Muscle layer of colon (tissue), 2 donors: ENCODE data around the gene LLCFC1.

Source experiments
- H3K27ac ChIP-seq: one replicate; pipeline ENCODE4 v1.7.0; 2013; ENCODE audit warnings: low read depth, mild to moderate bottlenecking, low read length, moderate library complexity
- H3K27me3 ChIP-seq, 2 donors: one replicate each; pipeline ENCODE4 v1.7.0; 2013; ENCODE audit warnings: low read length in 2 of 2, mild to moderate bottlenecking in 2 of 2; ENCODE audit not compliant: insufficient read depth in 2 of 2, control insufficient read depth in 1 of 2
- H3K36me3 ChIP-seq: one replicate; pipeline ENCODE4 v1.7.0; 2013; ENCODE audit warnings: mild to moderate bottlenecking, low read length; ENCODE audit not compliant: insufficient read depth
- H3K4me1 ChIP-seq: one replicate; pipeline ENCODE4 v1.7.0; 2013; ENCODE audit warnings: mild to moderate bottlenecking, low read length; ENCODE audit not compliant: insufficient read depth
- H3K4me3 ChIP-seq, 2 donors: one replicate each; pipeline ENCODE4 v1.7.0; 2013; ENCODE audit warnings: low read length in 2 of 2, low read depth in 1 of 2, mild to moderate bottlenecking in 1 of 2, moderate library complexity in 1 of 2
- H3K9ac ChIP-seq: one replicate; pipeline ENCODE4 v1.7.0; 2013; ENCODE audit warnings: low read length
- H3K9me3 ChIP-seq: one replicate; pipeline ENCODE4 v1.7.0; 2013; ENCODE audit warnings: mild to moderate bottlenecking, low read length
- donor health status: abdominal sarcoma.
- donor health status: Adenocarcinoma of cecum.

Gene LLCFC1

DNA sequence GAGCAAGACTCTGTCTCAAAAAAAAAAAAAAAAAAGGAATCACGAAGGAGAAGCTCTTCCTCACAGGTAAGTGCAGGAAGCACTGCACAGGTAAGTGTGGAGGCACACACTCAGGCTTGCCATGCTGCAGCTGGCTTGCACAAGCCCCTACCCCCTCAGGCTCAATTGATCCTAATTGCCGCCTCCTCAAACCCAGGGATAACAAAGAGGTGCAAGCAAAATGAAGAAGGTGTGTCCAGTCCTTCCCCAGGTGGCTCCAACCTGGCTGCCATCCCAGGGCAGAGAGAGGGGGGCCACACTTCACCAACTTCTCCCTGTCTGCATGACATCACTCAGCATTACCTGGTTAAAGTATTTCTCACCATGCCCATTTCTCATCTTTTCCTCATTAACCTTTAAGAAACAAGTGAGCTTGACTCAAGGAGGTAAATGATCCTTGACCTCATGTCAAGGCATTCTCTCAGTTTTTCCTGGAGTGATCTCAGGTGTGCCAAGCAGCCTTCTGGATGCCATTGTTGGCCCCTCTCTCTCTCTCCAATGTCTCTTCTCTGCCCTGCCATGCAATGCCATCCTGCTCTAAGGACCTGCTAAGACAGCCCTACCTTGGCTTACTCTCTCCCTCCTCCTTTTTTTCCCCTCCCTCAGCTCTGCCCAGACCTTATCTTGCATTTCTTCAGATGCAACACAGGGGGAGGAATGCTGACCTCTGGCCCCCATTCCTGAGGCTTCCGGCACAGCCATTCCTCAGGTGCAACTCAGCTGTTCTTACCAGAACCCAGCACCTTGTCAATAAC lies 40.7 kb upstream of the LLCFC1 start:
- Histone ChIP-seq H3K27me3 (no peaks in the 10 kb centered on the region), H3K27ac (no peak overlapping the region), H3K9me3 (no peaks in the 10 kb centered on the region), H3K4me1 (no peaks in the 10 kb centered on the region), H3K4me3 (no peak overlapping the region), H3K36me3 (no peaks in the 10 kb centered on the region), H3K9ac (no peak overlapping the region)

DNA sequence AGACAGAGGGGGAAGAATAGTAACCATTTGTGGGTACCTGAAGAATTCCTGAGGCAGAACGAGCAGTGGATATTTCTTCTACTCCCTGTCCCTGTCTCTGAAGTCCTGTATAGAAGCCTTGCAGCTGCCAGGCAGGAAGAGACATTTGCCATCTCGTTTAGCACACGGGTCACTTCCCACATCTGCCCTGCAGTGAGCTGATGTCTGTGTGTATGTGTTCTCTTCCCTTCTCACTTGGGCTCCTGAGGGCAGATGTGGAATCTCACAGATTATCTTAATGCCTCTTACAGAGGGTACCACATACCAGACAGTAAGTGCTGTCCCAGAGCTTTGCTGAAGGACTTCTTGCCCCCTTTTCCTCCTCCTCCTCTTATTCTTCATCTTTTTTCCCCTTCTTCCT lies 39.6 kb upstream of the LLCFC1 start:
- H3K27ac ChIP-seq, result no peak overlapping the region
- no peaks in the 10 kb centered on the region for H3K36me3 ChIP-seq

DNA sequence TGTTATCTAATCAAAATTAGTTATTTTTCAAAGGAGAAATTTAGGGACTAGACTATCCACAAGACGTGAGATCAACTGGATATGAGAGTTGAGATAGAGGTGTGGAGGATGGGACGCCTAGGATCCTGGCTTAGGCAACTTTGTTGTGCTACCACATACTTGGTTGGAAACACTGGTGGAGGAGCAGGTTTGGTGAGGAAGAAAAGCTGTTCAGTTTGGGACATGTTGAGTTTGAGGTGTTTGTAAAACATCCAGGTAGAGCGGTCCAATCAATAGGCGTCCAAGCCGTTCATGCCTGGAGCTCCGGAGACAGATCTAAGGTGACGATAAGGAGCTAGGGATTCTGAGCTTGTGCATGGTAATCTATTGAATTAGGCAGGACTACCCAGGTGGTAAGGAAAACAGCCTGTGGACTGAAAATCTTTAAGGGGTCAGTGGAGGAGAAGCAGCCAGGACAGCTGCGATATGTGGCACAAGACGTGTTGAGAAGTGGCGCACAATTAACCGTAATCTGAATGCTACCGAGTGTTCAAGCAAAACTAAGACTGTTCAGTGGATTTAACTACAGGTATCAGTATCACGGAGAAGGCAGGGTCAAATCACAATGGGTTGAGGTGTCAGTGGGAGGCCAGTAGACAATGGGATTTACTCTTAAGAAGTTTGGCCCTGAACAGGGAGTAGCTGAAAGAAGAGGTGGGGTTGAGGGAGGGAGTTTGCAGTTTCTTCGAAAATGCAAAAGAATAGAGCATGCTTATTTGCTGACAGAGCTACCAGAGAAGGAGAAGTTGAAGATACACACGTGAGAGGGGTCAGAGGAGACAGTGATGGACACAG lies 37.6 kb upstream of the LLCFC1 start:
- no peaks in the 10 kb centered on the region for H3K9me3 ChIP-seq
- no peaks in the 10 kb centered on the region for H3K4me1 ChIP-seq
- no peaks in the 10 kb centered on the region for H3K27me3 ChIP-seq
- H3K9ac ChIP-seq, result no peak overlapping the region
- no peak overlapping the region for H3K27ac ChIP-seq
- H3K36me3 ChIP-seq, result no peaks in the 10 kb centered on the region
- no peak overlapping the region for H3K4me3 ChIP-seq

More for the DNA sequence above, 39.6 kb upstream of the LLCFC1 start:
- no peak overlapping the region for H3K9ac ChIP-seq
- H3K9me3 ChIP-seq, result no peaks in the 10 kb centered on the region
- H3K4me1 ChIP-seq, result no peaks in the 10 kb centered on the region
- H3K4me3 ChIP-seq, result no peak overlapping the region
- H3K27me3 ChIP-seq, result no peaks in the 10 kb centered on the region

DNA sequence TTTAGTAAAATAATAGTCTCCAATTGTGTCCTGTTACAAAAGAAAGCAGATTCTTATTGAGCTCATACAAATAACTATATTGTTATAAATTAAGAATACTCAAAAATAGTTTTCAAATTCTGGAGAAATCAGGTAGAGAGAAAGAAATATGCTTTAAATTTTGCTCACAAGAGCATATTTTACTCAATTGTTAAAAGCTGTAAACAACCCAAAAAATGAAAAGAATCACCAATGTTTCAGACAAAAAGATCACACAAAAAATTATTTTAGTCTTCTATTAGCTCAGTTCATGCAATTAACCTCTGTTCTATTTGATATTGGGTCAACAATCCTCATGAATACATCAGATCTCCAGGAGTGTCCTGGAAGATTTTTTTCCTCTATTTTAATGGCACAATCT lies 35.2 kb upstream of the LLCFC1 start:
- Histone ChIP-seq H3K9ac (no peak overlapping the region), H3K9me3 (no peaks in the 10 kb centered on the region), H3K4me1 (no peaks in the 10 kb centered on the region), H3K4me3 (no peak overlapping the region), H3K27me3 (no peaks in the 10 kb centered on the region), H3K36me3 (no peaks in the 10 kb centered on the region), H3K27ac (no peak overlapping the region)

DNA sequence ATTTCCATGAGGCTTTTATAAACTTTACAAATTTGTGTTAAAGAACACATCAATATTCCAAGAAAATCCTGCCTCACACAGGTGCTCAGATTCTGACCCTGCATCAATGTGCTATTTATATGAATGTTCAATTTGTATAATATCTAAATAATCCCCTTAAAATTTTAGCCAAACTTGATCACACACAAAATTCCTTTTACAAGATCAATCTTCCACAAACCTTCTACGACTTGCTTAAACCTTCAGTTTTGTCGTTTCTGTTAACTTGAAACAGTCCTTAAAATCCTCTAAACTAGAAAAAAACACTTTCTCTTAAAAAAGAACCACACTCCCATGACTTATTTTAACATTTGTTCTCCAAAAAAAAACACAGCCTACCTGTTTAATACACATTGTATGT lies 33.5 kb upstream of the LLCFC1 start:
- Histone ChIP-seq H3K36me3 (no peaks in the 10 kb centered on the region), H3K9me3 (no peaks in the 10 kb centered on the region), H3K4me3 (no peak overlapping the region), H3K9ac (no peak overlapping the region), H3K27me3 (no peaks in the 10 kb centered on the region), H3K27ac (no peak overlapping the region), H3K4me1 (no peaks in the 10 kb centered on the region)

DNA sequence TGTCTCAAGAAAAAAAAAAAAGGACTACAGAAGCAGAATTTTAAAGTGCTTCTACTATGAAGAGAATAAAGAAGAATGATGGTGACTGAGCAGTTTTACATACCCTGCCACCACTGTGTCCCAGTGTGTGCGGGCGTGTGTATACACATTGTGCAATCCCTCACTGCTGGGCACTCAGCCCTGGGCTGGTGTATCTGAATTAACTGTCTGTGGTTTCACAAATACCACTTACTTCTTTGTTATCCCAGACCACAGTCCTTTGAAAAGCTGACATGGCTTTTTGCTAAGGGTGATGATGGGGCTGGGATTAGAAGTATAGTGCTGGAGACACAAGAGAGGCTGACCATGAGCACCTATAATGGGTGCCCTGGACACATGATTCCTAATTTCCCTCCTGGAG lies 32.6 kb upstream of the LLCFC1 start:
- Histone ChIP-seq H3K4me3 (no peak overlapping the region), H3K36me3 (no peaks in the 10 kb centered on the region), H3K9ac (no peak overlapping the region), H3K27ac (no peak overlapping the region), H3K9me3 (no peaks in the 10 kb centered on the region), H3K4me1 (no peaks in the 10 kb centered on the region), H3K27me3 (no peaks in the 10 kb centered on the region)

DNA sequence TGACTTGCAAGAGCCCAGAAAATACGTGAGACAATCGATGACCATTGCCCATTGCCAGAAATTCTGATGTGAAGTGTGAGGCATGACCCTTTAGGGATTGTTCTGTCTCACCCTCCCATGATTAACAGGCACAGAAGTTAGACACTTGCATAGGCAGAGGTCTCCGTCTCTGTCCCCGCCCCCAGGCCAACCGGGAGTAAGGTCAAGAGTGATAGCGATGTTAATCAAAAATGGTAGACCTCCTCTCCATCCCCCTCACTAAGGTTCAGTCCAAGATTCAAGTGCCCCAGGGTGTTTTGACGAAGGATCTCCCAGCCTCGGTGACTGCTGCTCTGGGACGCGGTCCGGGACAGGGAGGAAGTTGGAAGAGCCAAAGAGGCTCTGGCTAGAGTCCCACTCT lies 31.0 kb upstream of the LLCFC1 start:
- Histone ChIP-seq H3K4me1 (no peaks in the 10 kb centered on the region), H3K9me3 (no peaks in the 10 kb centered on the region), H3K27ac (no peak overlapping the region), H3K9ac (no peak overlapping the region), H3K27me3 (no peaks in the 10 kb centered on the region), H3K36me3 (no peaks in the 10 kb centered on the region), H3K4me3 (no peak overlapping the region)

DNA sequence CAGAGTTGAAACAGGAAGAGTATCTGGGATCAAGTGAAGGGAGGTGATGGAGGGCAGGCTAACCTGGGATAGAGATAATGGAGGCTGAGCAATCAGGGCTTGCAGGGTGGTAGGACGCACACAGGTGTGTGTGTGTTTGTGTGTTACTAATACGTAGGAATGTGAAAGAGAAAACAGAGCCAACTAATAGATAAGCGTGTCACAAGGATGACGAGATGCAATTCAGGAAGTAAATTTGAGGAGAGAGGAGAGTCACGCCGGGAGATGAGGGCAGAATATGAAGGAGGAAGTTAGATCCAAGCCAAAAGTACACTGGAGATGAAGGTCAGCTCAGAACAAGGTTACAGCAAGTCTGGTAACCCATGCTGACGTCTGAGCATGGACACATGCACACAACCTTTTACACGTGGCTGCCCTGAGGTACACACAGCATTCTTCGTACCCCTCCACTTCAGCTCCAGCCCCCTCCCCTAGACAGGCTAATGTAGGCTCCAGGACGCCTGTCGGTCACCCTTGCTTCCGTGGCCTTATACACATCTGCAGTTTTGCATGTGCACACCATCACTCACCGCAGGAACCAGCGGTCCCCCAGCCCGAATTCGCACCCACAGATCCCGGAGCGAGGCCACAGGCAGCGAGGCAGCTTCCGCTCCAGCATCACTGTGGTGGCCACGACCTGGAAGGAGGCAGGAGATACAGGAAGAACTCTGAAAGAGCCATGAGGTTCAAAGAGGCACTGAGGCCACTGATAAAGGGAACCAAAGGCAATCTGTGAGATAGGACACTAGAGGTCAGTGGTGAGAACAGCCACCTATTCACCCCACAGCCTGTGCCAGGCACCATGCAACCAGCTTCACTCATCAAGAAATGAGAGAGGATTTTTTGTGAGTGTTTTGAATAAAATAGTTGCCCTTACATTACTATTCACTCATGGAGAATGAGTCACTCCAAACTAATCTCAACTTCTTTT lies 30.1 kb upstream of the LLCFC1 start:
- no peaks in the 10 kb centered on the region for H3K27me3 ChIP-seq
- H3K9ac ChIP-seq, result no peak overlapping the region
- H3K27ac ChIP-seq, result no peak overlapping the region
- no peaks in the 10 kb centered on the region for H3K4me1 ChIP-seq
- no peak overlapping the region for H3K4me3 ChIP-seq
- H3K9me3 ChIP-seq, result no peaks in the 10 kb centered on the region
- H3K36me3 ChIP-seq, result no peaks in the 10 kb centered on the region

DNA sequence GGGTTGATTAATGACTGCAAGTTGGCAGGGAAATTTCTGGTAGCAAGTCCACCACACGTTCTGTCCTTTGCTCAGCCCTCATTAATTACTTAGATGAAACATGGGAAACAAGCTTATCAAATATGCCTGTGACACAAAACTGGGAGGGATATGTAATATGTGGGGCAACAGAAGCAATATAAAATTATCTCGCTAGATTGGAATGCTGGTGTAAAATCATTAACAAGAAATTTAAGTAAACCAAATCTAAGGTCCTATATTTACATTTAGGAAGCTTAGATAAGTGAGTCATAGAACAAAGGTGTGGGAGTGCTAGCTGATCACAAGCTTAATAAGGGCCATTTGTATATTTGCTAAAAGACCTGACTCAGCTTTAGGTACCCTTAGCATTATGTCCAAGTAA lies 29.3 kb upstream of the LLCFC1 start:
- H3K9me3 ChIP-seq, result no peaks in the 10 kb centered on the region
- no peaks in the 10 kb centered on the region for H3K36me3 ChIP-seq
- H3K4me3 ChIP-seq, result no peak overlapping the region
- no peaks in the 10 kb centered on the region for H3K4me1 ChIP-seq
- H3K9ac ChIP-seq, result no peak overlapping the region
- H3K27ac ChIP-seq, result no peak overlapping the region
- no peaks in the 10 kb centered on the region for H3K27me3 ChIP-seq

DNA sequence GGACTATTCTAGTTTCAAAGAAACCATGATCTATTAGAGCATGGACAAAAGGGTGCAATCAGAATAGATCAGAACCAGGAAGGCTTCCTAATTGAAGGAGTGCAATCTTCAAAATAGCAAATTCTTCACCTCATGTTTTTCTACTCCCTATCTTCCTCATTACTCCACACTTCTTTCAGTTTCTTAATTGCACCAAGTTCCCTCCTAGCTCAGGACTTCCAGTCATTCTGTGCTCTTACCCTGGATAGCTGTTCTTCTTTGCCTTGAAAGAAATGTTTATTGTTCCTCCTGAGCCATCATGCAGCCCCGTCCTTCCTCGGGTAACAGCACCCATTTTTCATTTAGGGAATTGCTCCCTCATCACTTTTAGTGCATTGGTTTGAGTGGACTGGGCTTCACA lies 28.8 kb upstream of the LLCFC1 start:
- Histone ChIP-seq H3K9ac (no peak overlapping the region), H3K36me3 (no peaks in the 10 kb centered on the region), H3K9me3 (no peaks in the 10 kb centered on the region), H3K4me3 (no peak overlapping the region), H3K4me1 (no peaks in the 10 kb centered on the region), H3K27ac (no peak overlapping the region), H3K27me3 (no peaks in the 10 kb centered on the region)

DNA sequence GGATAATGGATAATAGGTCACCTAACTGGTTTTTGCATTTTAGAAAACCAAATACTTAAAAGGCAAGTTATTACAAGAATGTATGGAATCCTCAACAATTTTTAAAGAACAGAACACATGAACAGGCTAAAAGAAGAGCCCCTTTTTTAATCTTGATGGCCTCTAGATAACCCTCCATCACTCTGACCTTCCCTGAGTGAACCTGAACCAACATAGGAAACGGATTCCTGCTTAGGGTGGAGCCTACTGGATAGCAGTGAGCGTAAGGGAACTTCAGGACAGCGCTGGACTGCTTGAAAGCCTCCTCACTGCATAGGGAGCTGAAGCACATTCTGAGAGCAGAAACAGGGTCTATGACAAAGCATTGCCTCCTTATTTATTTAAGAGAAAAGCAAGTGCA lies 26.2 kb upstream of the LLCFC1 start:
- Histone ChIP-seq H3K27me3 (no peaks in the 10 kb centered on the region), H3K4me1 (no peaks in the 10 kb centered on the region), H3K9me3 (no peaks in the 10 kb centered on the region), H3K4me3 (no peak overlapping the region), H3K27ac (no peak overlapping the region), H3K36me3 (no peaks in the 10 kb centered on the region), H3K9ac (no peak overlapping the region)
